ENCODE data around the gene HIKESHI.

DNA sequence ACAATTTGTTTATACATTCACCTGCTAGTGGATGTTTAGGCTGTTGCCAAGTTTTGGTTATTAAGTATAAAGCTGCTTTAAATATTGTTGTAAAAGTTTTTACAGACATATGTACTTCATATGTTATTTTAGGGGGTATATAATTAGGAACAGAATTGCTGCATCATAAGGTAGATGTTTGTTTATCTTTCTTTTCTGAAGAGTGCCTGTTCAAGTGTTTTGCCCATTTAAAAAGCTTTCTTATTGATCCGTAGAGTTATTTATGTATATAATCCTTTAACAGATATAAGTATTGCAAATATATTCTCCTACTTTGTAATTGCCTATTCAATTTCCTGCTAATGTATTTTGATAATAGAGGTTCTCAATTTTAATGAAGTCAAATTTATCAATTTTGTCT, 61.4 kb downstream of the HIKESHI start:
- TF ChIP-seq, protein P1, sequence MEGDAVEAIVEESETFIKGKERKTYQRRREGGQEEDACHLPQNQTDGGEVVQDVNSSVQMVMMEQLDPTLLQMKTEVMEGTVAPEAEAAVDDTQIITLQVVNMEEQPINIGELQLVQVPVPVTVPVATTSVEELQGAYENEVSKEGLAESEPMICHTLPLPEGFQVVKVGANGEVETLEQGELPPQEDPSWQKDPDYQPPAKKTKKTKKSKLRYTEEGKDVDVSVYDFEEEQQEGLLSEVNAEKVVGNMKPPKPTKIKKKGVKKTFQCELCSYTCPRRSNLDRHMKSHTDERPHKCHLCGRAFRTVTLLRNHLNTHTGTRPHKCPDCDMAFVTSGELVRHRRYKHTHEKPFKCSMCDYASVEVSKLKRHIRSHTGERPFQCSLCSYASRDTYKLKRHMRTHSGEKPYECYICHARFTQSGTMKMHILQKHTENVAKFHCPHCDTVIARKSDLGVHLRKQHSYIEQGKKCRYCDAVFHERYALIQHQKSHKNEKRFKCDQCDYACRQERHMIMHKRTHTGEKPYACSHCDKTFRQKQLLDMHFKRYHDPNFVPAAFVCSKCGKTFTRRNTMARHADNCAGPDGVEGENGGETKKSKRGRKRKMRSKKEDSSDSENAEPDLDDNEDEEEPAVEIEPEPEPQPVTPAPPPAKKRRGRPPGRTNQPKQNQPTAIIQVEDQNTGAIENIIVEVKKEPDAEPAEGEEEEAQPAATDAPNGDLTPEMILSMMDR (IDR thresholded peaks at IDR 0.05; ENCODE audit: borderline replicate concordance, extremely low read depth, low read length, poor library complexity, severe bottlenecking) = no peak
- no peak for TF ChIP-seq EZH2 (IDR thresholded peaks at IDR 0.05; ENCODE audit: borderline replicate concordance, low read depth, low read length, severe bottlenecking)

Measured in DND-41 (cell line).